Myocyte (in vitro differentiated cells): Measurements from ENCODE around the gene EBF4. TPM values are rescaled to one million over a fixed set of nuclear protein-coding genes. Genes with fewer than 3 reads are reported as not detected.
"Not testable (repeated sequence)": the region's sequence is repeated elsewhere in the genome, so short reads cannot be mapped to it uniquely, and the experiment has no call there.

Source experiments
- DNase-seq: peaks from one replicate; pipeline ENCODE4 v3.0.0-alpha.2; 2012; ENCODE audit warnings: low read depth
- microRNA counts: library from miRNA; unstranded; fragments of <30 nt; microRNA quantifications from one replicate; lab custom pipeline; 2016
- microRNA-seq: library from miRNA; unstranded; fragments of <30 nt; microRNA quantifications from one replicate; pipeline ENCODE4, GENCODE V29; 2016
- total RNA-seq: library from RNA; depleted of rRNA; stranded (reverse); fragments of >200 nt; gene quantifications from 2 replicates; pipeline ENCODE4 v1.2.3, GENCODE V29; 2014

Gene EBF4
- total RNA-seq, 1 donor from 2014 or later: 0.94 TPM

DNA sequence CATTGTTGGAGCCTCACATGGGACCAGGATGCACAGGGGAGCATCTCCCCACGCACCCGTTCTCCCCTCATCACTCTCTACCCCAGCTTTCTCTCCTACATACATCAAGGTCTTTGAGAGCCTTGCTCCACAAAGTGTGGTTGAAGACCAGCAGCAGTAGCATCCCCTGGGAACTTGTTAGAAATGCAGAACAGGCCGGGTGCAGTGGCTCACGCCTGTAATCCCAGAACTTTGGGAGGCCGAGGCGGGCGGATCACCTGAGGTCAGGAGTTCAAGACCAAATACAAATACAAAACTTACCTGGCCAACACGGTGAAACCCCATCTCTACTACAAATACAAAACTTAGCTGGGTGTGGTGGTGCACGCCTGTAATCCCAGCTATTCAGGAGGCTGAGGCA, 115.3 kb downstream of the EBF4 start:
- DNase-seq: not testable (repeated sequence)

DNA sequence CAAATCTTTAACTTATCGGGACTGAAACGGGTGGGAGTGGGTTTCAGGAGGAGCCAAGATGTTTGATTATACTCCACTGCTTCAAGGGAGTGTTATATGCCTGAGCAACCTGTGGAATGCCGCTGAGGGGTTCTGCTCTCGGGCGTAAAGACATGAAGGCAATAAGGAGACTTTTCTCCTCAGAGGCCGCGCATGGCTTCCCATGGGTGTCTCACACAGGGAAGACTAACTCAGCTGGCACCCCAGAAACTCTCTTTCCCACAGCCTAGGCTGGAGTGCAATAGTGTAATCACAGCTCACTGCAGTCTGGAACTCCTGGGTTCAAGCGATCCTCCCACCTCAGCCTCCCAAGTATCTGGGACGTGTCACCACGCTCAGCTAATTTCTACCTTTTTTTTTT, 117.1 kb downstream of the EBF4 start:
- DNase-seq: no peak

MicroRNAs within 50 kb of the gene (microRNA counts, 767-probe panel; counts per million panel counts)
- not detected for microRNA hsa-miR-1292 (lab: Ali Mortazavi, UCI)

Small RNA genes lying within 50 kb of the gene (microRNA-seq; reads per million reads assigned to microRNA genes)
- gene MIR1292: 4.5 reads per million, percentile 20 among the genes with 10 or more reads in this experiment

Other genes with a start within 250 kb of the EBF4 start
- gene SNRPB, start 222.0 kb upstream of the EBF4 start, total RNA-seq: 167 and 185 TPM in 2 replicates
- gene ZNF343, start 183.9 kb upstream of the EBF4 start, total RNA-seq: 5.0 and 11.7 TPM in 2 replicates
- gene TMC2, start 156.2 kb upstream of the EBF4 start, total RNA-seq: not detected in 2 replicates
- gene NOP56, start 40.1 kb upstream of the EBF4 start, total RNA-seq: 92.1 and 94.2 TPM in 2 replicates
- 128 and 138 TPM in 2 replicates for gene IDH3B, start 28.6 kb upstream of the EBF4 start, total RNA-seq
- gene CPXM1, start 107.8 kb downstream of the EBF4 start, total RNA-seq: not detected in 2 replicates
- gene C20orf141, start 122.2 kb downstream of the EBF4 start, total RNA-seq: not detected in 2 replicates
- not detected in 2 replicates for gene TMEM239, start 123.6 kb downstream of the EBF4 start, total RNA-seq
- gene PCED1A, start 147.9 kb downstream of the EBF4 start, total RNA-seq: 16.3 and 31.4 TPM in 2 replicates
- 30.1 and 31.3 TPM in 2 replicates for gene VPS16, start 148.0 kb downstream of the EBF4 start, total RNA-seq
- gene PTPRA, start 180.7 kb downstream of the EBF4 start, total RNA-seq: 22.0 and 30.4 TPM in 2 replicates